ENCODE measurements around the gene GNMT.
"Not testable (repeated sequence)": the region's sequence is repeated elsewhere in the genome, so short reads cannot be mapped to it uniquely, and the experiment has no call there.

The GNMT gene

GRCh38 chr6:42941356-42941755 lies 19.2 kb upstream of the GNMT start:
- not testable (repeated sequence) for DNase-seq (ENCODE audit: low read depth in 2 of 2)

GRCh38 chr6:42942444-42942843 lies 18.1 kb upstream of the GNMT start:
- DNase-seq (ENCODE audit: low read depth in 2 of 2) = no peak

- DNase-seq (ENCODE audit: low read depth in 2 of 2) = no peak
Measured at GRCh38 chr6:42947950-42948349, 12.6 kb upstream of the GNMT start.

GRCh38 chr6:42952389-42952788 lies 8.2 kb upstream of the GNMT start:
- DNase-seq (ENCODE audit: low read depth in 2 of 2) = no peak

GRCh38 chr6:42954405-42954804 lies 6.1 kb upstream of the GNMT start:
- not testable (repeated sequence) for DNase-seq (ENCODE audit: low read depth in 2 of 2)

- no peak for DNase-seq (ENCODE audit: low read depth in 2 of 2)
Measured at GRCh38 chr6:42958125-42958524, 2.4 kb upstream of the GNMT start.

GRCh38 chr6:42959917-42960242 lies 674 bp upstream of the GNMT start:
- DNase-seq (ENCODE audit: low read depth in 2 of 2) = no peak

GRCh38 chr6:42961020-42961470 lies 491 bp downstream of the GNMT start:
- no peak for DNase-seq (ENCODE audit: low read depth in 2 of 2)

- DNase-seq (ENCODE audit: low read depth in 2 of 2) = no peak
Measured at GRCh38 chr6:42962096-42962495, 1.5 kb downstream of the GNMT start.

GRCh38 chr6:42962502-42963178 lies 2.1 kb downstream of the GNMT start:
- no peak for DNase-seq (ENCODE audit: low read depth in 2 of 2)

- no peak for DNase-seq (ENCODE audit: low read depth in 2 of 2)
Measured at GRCh38 chr6:42963179-42963854, 2.8 kb downstream of the GNMT start.

GRCh38 chr6:42963855-42964605 lies 3.5 kb downstream of the GNMT start:
- no peak for DNase-seq (ENCODE audit: low read depth in 2 of 2)

- DNase-seq (ENCODE audit: low read depth in 2 of 2) = no peak
Measured at GRCh38 chr6:42966571-42966970, 6.0 kb downstream of the GNMT start.

- DNase-seq (ENCODE audit: low read depth in 2 of 2) = no peak
Measured at GRCh38 chr6:42967228-42967627, 6.7 kb downstream of the GNMT start.

GRCh38 chr6:42968126-42968701 lies 7.7 kb downstream of the GNMT start:
- no peak for DNase-seq (ENCODE audit: low read depth in 2 of 2)

- DNase-seq (ENCODE audit: low read depth in 2 of 2) = no peak
Measured at GRCh38 chr6:42968783-42969182, 8.2 kb downstream of the GNMT start.

GRCh38 chr6:42969431-42969830 lies 8.9 kb downstream of the GNMT start:
- DNase-seq (ENCODE audit: low read depth in 2 of 2) = no peak

GRCh38 chr6:42969934-42970333 lies 9.4 kb downstream of the GNMT start:
- no peak for DNase-seq (ENCODE audit: low read depth in 2 of 2)

- DNase-seq (ENCODE audit: low read depth in 2 of 2) = no peak
Measured at GRCh38 chr6:42970871-42971612, 10.5 kb downstream of the GNMT start.

GRCh38 chr6:42971746-42972327 lies 11.3 kb downstream of the GNMT start:
- DNase-seq (ENCODE audit: low read depth in 2 of 2) = no peak

GRCh38 chr6:42973926-42974325 lies 13.4 kb downstream of the GNMT start:
- DNase-seq (ENCODE audit: low read depth in 2 of 2) = no peak

Data from stimulated activated CD8-positive, alpha-beta memory T cell treated with anti-CD3 and anti-CD28 coated beads, Interleukin-7, amount 100 ng/mL, for 4 hours (primary cell).